Erythroblast (primary cell): ENCODE data around the gene RHBDL1.

Experiments
- GATA1 ChIP-seq: IDR thresholded peaks from 2 replicates; pipeline ENCODE4 v1.6.1; 2011; ENCODE audit warnings: low read depth, mild to moderate bottlenecking, control low read depth, low read length, moderate library complexity
- POLR2A ChIP-seq: IDR thresholded peaks from 2 replicates; pipeline ENCODE4 v1.6.1; 2011; ENCODE audit warnings: mild to moderate bottlenecking, low read length

DNA sequence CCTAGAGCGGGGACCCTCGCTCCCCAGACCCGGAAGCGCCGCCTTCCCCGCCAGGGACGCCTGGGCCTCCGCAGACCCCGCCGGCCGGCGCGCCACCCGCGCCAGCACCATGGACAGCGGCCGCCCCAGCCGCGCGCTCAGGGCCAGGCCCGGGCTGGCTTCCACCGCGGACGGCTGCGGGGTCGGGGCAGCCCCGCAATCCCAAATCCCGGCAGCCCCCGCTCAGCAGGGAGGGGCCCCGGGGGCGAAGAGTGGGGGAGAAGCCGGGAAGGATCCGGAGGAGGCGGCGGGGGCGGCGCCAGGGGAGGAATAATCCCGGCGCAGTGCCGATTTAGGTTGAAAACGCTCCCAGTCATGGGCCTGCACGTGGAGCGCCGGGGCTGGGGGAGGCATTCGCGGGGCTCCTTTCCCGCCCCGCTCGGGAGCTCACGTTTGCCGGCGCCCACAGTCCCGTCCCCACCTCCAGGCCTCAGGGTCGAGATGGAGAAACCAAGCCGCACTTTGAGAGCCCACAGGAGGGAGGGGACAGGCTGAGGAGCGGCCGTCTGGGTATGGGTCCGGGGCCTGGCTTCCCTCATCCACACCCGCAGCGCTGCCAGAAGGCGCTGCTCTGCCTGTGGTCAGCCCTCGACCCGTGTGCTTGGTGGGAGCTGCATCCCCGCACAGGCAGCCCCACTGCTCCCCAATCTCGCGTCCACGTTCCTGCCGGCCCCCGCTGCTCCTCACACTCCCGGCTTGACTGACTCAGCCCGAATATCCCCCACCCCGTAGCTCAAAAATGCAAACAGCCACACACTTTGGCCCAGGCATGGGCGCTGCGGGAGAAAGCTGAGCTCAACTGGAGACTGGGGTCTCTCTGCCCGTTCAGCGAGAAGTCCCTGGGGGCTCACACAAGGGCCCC lies 25.5 kb downstream of the RHBDL1 start:
- no peak for TF ChIP-seq POLR2A
- TF ChIP-seq GATA1, result no peak
